Stimulated activated naive B cell treated with anti-CD40 and anti-IgM and Interleukin-4, amounts not matched to agents 10 μg/mL and 1 μg/mL and 100 μg/mL, for 72 hours (primary cell): ENCODE results near the gene OSGEPL1.
"Not testable (repeated sequence)": the region's sequence is repeated elsewhere in the genome, so short reads cannot be mapped to it uniquely, and the experiment has no call there.

Experiments used
- ATAC-seq, 2 donors: fragments of 150-1000 bp; cut with Tn5 transposase; replicated peaks; 2 replicates each; pipeline ENCODE4 v1.10.0; 2021; ENCODE audit warnings: moderate library complexity in 1 of 2
- DNase-seq: peaks from one replicate; pipeline ENCODE4 v3.0.0; 2021
- H3K27ac Mint-ChIP-seq: one replicate; pipeline ENCODE4 v1.8.0; 2022; ENCODE audit warnings: mild to moderate bottlenecking, mixed read lengths
- H3K27me3 Mint-ChIP-seq, 2 donors: one replicate each; pipeline ENCODE4 v1.8.0; 2022; ENCODE audit warnings: mixed read lengths in 2 of 2
- H3K36me3 Mint-ChIP-seq, 2 donors: one replicate each; pipeline ENCODE4 v1.8.0; 2022; ENCODE audit warnings: mixed read lengths in 2 of 2, mild to moderate bottlenecking in 1 of 2
- H3K4me1 Mint-ChIP-seq, 2 donors: one replicate each; pipeline ENCODE4 v1.8.0; 2022; ENCODE audit warnings: mixed read lengths in 2 of 2, mild to moderate bottlenecking in 1 of 2
- H3K4me3 Mint-ChIP-seq, 2 donors: one replicate each; pipeline ENCODE4 v1.8.0; 2022; ENCODE audit warnings: mild to moderate bottlenecking in 2 of 2, mixed read lengths in 2 of 2, moderate library complexity in 1 of 2
- H3K9me3 Mint-ChIP-seq, 2 donors: one replicate each; pipeline ENCODE4 v1.8.0; 2022; ENCODE audit warnings: mixed read lengths in 2 of 2, mild to moderate bottlenecking in 1 of 2

Gene OSGEPL1

DNA sequence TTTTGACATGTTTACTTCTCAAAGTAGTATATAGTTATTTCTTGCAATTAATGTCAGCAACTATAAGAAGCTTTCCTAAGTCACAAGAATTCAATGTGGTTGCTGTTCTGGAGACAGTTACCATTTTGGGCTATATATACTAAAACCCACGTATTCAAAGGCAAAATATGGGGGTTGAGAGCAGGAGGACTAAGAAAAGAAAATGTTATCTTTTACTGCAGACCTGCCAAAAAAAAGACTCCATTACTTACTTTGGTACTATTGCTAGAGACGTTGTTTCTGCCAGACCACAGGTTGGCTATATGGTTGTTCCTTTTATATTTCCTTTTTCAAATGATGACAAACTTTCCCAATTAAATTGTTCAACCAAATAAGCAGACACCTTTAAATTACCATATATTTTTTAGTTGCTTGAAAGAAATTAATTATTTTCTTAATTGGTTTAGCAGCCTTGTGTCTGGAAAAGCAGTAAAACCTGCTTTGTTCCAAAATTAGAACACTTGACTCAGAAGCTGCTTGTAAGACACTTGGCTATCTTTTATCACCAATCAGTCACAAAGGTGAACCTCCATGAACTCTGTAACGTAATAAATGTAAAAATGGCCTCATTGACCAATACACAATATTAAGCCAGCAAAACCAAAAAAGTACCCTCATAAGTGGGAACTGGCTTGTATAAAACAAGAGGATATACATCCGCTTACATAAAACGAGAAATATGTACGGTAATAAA lies 8.2 kb upstream of the OSGEPL1 start:
- H3K36me3 Mint-ChIP-seq = peaks cover 17 to 40% of the 10 kb centered on the region in 2 donors
- no peak overlapping the region for H3K4me3 Mint-ChIP-seq
- H3K27me3 Mint-ChIP-seq = no peaks in the 10 kb centered on the region
- ATAC-seq (no peak), DNase-seq (no peak)
- peaks cover 0 to 6% of the 10 kb centered on the region in 2 donors for H3K4me1 Mint-ChIP-seq
- no peak overlapping the region for H3K27ac Mint-ChIP-seq
- no peaks in the 10 kb centered on the region for H3K9me3 Mint-ChIP-seq

DNA sequence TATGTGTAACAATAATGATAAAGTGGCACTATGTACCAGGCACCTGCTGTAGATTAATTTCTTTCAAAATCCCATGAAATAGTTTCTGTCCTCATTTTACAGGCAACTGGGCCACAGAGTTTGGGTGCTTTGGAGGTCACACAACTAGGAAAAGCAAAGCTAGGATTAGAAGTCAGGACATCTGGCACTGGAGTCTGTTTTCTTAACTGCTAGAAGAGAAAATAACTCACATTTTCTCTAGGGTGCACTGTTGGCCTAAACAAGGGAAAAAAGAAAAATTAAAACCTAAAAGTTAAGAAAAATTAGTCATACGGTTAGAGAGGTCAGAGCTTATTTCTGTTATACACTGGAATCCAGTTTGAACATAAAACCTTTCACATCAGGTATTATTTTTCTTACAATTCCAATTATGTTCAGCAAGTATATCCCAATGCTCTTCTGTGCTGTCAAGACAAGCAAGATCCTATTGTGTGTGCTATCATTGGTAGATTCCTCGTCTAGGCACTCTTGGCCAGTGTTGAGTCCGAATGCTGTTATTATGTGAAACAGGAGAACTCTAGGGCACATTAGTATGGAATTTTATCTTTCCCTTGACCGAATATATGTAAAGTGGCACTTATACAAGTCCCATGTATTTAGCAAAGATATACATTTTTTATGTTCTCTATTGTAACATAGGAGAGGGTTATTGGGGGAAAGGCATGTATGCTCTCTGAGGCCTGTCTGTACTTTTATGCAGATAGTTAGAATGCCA lies 1.5 kb upstream of the OSGEPL1 start:
- no peak for ATAC-seq
- DNase-seq = no peak
- H3K9me3 Mint-ChIP-seq = no peaks in the 10 kb centered on the region
- peaks cover 12 to 18% of the 10 kb centered on the region in 2 donors for H3K36me3 Mint-ChIP-seq
- no peak overlapping the region for H3K27ac Mint-ChIP-seq
- no peaks in the 10 kb centered on the region for H3K27me3 Mint-ChIP-seq
- H3K4me3 Mint-ChIP-seq = no peak overlapping the region
- peaks cover 4 to 6% of the 10 kb centered on the region in 2 donors for H3K4me1 Mint-ChIP-seq

DNA sequence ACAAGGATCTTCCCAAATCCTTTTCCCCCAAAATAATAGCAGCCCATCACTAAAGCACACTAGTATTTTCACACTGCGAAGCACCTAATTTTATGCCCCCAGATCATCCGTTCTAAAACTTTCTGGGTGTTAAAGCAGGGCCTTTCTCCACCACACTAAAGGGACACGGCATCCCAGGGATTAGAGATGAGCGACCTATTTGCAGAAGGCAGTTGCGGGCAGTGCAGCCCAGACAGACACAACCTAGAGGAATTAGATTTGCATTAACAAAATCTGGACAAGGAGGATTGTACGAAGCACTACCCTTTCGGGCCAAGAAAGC lies 402 bp downstream of the OSGEPL1 start:
- peak overlapping the region; percentile 98 for H3K27ac Mint-ChIP-seq
- peak overlapping the region; percentile 92 to 94 for H3K4me3 Mint-ChIP-seq
- no peak for DNase-seq
- no peaks in the 10 kb centered on the region for H3K9me3 Mint-ChIP-seq
- peaks cover 11 to 17% of the 10 kb centered on the region in 2 donors for H3K36me3 Mint-ChIP-seq
- H3K27me3 Mint-ChIP-seq = no peaks in the 10 kb centered on the region
- no peak for ATAC-seq
- H3K4me1 Mint-ChIP-seq = peaks cover 4 to 11% of the 10 kb centered on the region in 2 donors

DNA sequence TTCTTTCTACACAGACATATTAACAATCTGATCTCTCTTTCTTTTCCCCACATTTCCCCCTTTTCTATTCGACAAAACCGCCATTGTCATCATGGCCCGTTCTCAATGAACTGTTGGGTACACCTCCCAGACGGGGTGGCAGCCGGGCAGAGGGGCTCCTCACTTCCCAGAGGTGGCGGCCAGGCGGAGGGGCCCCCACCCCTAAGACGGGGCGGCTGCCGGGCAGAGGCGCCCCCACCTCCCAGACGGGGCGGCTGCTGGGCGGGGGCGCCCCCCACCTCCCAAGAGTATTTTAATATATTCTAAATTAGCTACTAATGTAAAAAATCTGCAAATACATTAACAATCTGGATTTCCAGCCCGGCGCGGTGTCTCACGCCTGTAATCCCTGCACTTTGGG lies 2.4 kb downstream of the OSGEPL1 start:
- H3K4me1 Mint-ChIP-seq = peaks cover 4 to 11% of the 10 kb centered on the region in 2 donors
- not testable (repeated sequence) for H3K36me3 Mint-ChIP-seq, H3K27me3 Mint-ChIP-seq, H3K27ac Mint-ChIP-seq, H3K4me3 Mint-ChIP-seq, H3K9me3 Mint-ChIP-seq, DNase-seq, ATAC-seq

DNA sequence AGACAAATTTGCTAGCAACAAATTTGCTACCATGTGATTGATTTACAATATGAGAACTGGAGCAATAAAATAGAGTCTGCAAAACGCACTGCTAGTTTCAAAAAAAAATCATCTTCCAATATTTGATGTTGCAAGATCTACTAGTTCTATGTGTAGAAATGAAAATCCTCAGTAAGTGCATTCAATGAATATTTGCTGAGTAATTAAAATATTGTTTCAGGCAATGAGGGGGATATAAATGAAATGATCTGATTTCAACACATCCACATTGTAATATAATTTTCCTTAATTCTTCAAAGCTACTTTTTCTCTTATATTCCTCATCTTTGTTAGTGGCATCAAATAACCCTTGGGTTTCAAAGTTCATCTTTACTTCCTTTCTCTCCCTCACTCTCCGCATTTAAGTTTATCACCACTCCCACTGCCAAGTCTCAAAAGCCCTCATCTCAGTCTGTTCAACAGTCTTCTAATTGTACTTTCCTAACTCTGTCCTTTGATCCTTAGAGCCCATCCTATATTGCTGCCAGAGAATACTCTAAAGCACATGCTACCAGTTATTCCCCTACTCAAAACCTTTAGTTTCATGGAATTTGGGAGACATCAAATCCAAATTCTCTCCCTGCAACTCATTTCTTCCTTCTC lies 6.2 kb downstream of the OSGEPL1 start:
- Mint-ChIP-seq H3K4me3 (no peak overlapping the region), H3K27ac (no peak overlapping the region), H3K27me3 (no peaks in the 10 kb centered on the region), H3K9me3 (no peaks in the 10 kb centered on the region), H3K36me3 (peaks cover 13 to 15% of the 10 kb centered on the region in 2 donors), H3K4me1 (peaks cover 0 to 5% of the 10 kb centered on the region in 2 donors)
- DNase-seq (no peak), ATAC-seq (no peak)

DNA sequence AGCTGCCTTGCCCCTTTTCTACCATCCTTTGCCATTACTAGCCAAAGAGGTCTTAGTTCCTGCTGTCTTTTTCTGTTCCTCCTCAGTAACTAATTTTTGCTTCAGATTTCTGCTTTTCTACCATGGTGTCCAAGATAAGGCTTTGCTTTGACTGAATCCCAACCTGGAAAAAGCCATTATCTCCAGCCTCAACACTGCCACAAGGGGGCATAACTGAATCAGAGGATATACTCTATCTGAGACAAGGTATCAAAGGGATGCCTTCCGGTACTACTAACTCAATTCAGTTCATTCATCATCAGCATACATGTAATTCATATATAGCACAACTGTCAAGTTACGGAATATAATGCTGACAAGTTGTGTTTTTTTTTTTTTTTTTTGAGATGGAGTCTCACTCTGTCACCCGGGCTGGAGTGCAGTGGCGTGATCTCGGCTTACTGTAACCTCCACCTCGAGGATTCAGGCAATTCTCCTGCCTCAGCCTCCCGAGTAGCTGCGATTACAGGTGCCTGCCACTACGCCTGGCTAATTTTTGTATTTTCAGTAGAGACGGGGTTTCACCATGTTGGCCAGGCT lies 11.4 kb downstream of the OSGEPL1 start:
- Mint-ChIP-seq H3K27me3 (no peaks in the 10 kb centered on the region), H3K27ac (no peak overlapping the region), H3K36me3 (peaks cover 12 to 15% of the 10 kb centered on the region in 2 donors), H3K9me3 (no peaks in the 10 kb centered on the region), H3K4me3 (no peak overlapping the region), H3K4me1 (peaks cover 2 to 5% of the 10 kb centered on the region in 2 donors)
- ATAC-seq = peak; percentile 57 to 66
- DNase-seq = no peak

DNA sequence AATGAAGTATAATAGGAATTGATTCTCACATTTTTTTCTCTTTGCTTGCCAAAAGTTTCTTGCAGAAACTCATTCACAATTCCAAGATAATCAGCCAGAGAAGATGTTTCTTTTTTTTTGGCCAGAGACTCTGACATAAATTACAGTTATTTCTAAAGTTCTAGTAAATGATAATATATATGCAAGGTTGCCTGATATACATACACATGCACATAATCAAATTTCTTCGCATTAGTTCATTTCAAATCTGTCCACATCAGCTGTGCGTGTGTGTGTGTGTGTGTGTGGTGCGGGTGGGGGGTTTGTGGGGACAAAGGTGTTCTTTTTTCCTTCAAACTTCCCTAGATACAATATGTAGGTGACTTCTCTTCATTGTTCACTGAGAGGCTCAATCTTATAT lies 33.2 kb downstream of the OSGEPL1 start:
- ATAC-seq (no peak), DNase-seq (no peak)
- no peaks in the 10 kb centered on the region for H3K9me3 Mint-ChIP-seq
- no peaks in the 10 kb centered on the region for H3K4me1 Mint-ChIP-seq
- H3K27me3 Mint-ChIP-seq = no peaks in the 10 kb centered on the region
- H3K4me3 Mint-ChIP-seq = no peak overlapping the region
- no peak overlapping the region for H3K27ac Mint-ChIP-seq
- peaks cover 4 to 7% of the 10 kb centered on the region in 2 donors for H3K36me3 Mint-ChIP-seq

DNA sequence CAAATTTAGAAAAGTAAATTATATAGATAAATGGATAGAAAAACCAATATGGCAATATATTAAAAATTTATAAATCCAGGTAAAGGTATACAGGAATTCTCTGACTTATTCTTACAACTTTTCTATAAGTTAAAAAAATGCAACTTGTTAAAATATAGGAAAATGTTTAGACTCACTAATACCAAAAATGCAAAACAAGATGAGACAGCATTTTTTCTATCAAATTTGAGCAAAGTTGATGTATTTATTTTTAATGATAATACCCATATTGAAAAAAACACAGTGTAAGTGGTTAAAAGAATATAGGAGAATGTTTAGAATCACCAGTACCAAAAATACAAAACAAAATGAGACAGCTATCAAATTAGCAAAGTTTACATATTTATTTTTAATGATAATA lies 35.7 kb downstream of the OSGEPL1 start:
- no peak overlapping the region for H3K27ac Mint-ChIP-seq
- no peak for DNase-seq

DNA sequence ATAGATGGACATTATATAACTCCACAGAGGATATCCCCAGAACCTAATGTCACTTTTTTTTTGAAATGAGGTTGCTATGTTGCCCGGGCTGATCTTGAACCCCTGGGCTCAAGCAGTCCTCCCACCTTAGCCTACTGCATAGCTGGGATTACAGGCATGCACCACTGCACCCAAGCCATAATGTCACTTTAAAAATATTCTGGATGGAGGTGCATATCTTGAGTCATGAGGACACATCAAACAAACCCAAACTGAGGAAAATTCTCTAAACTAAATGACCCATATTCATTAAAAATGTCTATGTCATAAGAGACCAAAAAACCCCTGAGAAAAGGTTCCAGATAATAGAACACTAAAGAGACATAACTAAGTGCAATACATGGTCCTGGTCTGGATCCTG lies 36.3 kb downstream of the OSGEPL1 start:
- no peaks in the 10 kb centered on the region for H3K27me3 Mint-ChIP-seq
- no peaks in the 10 kb centered on the region for H3K9me3 Mint-ChIP-seq
- ATAC-seq (no peak), DNase-seq (no peak)
- no peaks in the 10 kb centered on the region for H3K4me1 Mint-ChIP-seq
- peaks cover 0 to 3% of the 10 kb centered on the region in 2 donors for H3K36me3 Mint-ChIP-seq
- H3K27ac Mint-ChIP-seq = no peak overlapping the region
- H3K4me3 Mint-ChIP-seq = no peak overlapping the region

More for the DNA sequence above, 35.7 kb downstream of the OSGEPL1 start:
- no peaks in the 10 kb centered on the region for H3K27me3 Mint-ChIP-seq
- no peaks in the 10 kb centered on the region for H3K9me3 Mint-ChIP-seq
- H3K4me1 Mint-ChIP-seq = no peaks in the 10 kb centered on the region
- peaks cover 0 to 2% of the 10 kb centered on the region in 2 donors for H3K36me3 Mint-ChIP-seq
- no peak overlapping the region for H3K4me3 Mint-ChIP-seq
- no peak for ATAC-seq

DNA sequence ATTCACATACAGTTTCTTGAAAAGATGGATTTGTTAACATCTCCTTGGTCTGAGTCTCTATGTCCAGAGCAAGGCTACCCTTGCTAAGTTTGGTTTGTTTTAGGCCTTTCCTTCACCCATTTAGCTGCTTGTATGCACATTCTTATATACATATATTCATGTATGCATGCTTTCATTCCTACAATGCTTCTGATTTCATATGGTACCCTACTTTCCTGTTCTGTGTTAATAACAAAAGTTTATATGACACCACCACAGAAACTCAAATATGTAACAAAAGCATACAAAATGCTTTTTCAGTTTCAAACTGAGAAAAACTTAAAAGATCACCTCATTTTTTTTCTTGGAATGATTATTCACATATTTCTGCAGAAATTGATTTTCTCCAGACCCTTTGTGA lies 39.4 kb downstream of the OSGEPL1 start:
- no peak for DNase-seq
- ATAC-seq = no peak
- Mint-ChIP-seq H3K4me1 (no peaks in the 10 kb centered on the region), H3K27me3 (no peaks in the 10 kb centered on the region), H3K36me3 (peaks cover 3 to 4% of the 10 kb centered on the region in 2 donors), H3K9me3 (no peaks in the 10 kb centered on the region), H3K4me3 (no peak overlapping the region), H3K27ac (no peak overlapping the region)

DNA sequence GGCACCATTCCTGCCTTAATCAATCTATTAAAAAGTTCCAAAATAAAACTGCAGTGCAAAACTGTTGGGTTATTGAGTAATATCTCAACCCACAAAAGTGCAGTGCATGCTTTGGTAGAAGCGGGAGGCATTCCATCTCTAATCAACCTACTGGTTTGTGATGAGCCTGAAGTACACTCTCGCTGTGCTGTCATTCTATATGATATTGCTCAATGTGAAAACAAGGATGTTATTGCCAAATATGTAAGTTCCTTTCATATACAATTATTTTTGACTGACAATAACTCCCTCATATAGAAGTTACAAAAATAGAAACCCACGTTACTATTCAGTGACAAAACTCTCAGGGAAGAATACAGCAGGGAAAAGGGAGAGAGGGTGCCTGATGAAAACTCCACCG lies 43.0 kb downstream of the OSGEPL1 start:
- peaks cover 7 to 10% of the 10 kb centered on the region in 2 donors for H3K36me3 Mint-ChIP-seq
- H3K4me1 Mint-ChIP-seq = no peaks in the 10 kb centered on the region
- peaks cover 3 to 9% of the 10 kb centered on the region in 2 donors for H3K9me3 Mint-ChIP-seq
- H3K27ac Mint-ChIP-seq = no peak overlapping the region
- H3K4me3 Mint-ChIP-seq = no peak overlapping the region
- ATAC-seq (no peak), DNase-seq (no peak)
- H3K27me3 Mint-ChIP-seq = no peaks in the 10 kb centered on the region

DNA sequence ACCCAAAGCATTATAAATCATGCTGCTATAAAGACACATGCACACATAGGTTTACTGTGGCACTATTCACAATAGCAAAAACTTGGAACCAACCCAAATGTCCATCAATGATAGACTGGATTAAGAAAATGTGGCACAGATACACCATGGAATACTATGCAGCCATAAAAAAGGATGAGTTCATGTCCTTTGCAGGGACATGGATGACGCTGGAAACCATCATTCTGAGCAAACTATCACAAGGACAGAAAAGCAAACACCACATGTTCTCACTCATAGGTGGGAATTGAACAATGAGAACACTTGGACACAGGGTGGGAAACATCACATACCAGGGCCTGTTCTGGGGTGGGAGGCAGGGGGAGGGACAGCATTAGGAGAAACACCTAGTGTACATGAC lies 45.0 kb downstream of the OSGEPL1 start:
- ATAC-seq, H3K27me3 Mint-ChIP-seq: not testable (repeated sequence)

DNA sequence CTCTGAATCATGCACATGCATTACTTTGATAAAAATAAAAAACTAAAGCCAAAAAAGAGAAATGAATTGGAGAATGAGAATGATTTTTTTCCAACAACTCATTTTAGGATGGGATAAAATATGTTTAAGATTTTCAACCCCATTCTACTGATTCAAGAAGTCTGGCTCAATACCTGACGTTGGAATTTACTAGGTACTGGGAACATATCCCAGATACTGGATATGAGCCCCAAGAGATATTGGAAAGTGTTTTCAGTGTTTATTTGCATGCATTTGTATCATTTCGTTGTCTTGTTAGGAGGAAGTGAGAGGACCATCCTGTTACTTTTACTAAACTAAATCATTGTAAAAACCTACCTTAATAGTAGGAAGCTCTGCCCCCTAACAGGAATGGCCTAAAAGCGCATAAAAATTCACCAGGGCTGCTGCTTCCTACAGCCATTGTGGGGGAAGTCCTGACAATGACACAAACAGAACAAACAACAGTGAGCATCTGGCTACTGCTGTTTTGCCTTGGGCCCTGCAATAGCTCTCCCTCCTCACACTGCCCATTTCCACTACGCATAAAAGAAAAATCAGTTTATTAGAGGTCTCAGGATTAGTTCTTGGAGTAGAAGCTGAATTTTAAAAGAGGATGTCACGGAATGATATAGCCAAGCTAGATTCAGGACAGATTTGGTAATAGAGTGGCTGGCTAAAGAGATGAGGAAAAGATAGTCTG lies 52.9 kb downstream of the OSGEPL1 start:
- no peak for ATAC-seq
- no peak overlapping the region for H3K4me3 Mint-ChIP-seq
- H3K36me3 Mint-ChIP-seq = peaks cover 11 to 24% of the 10 kb centered on the region in 2 donors
- H3K9me3 Mint-ChIP-seq = no peaks in the 10 kb centered on the region
- no peaks in the 10 kb centered on the region for H3K4me1 Mint-ChIP-seq
- H3K27me3 Mint-ChIP-seq = no peaks in the 10 kb centered on the region
- DNase-seq = no peak
- H3K27ac Mint-ChIP-seq = no peak overlapping the region

More for the DNA sequence above, 45.0 kb downstream of the OSGEPL1 start:
- not testable (repeated sequence) for DNase-seq, H3K9me3 Mint-ChIP-seq, H3K4me3 Mint-ChIP-seq, H3K27ac Mint-ChIP-seq, H3K4me1 Mint-ChIP-seq
- H3K36me3 Mint-ChIP-seq = peaks cover 11 to 12% of the 10 kb centered on the region in 2 donors

DNA sequence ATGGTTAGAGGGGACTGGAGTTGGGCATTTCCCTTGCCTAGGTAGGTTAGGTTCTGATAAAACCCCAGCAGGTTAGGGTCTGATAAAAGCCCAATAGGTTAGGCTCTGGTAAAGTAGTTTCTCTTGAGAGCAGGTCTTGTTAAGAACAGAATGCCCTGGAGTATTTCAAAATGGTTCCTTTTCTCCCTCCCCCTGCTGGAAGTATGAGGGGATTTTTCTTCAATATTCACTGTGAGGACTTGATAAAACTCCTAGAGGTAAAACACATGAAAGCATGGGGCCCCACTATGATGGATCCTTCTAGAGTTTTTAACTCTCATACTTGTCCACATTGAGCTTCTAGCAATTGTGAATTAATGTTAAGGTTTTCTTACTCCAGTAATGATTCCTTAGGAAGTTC lies 60.5 kb downstream of the OSGEPL1 start:
- ATAC-seq (no peak), DNase-seq (no peak)
- Mint-ChIP-seq H3K27ac (no peak overlapping the region), H3K4me1 (peaks cover 2 to 5% of the 10 kb centered on the region in 2 donors), H3K4me3 (no peak overlapping the region), H3K9me3 (no peaks in the 10 kb centered on the region), H3K36me3 (peaks cover 2 to 5% of the 10 kb centered on the region in 2 donors), H3K27me3 (no peaks in the 10 kb centered on the region)
